HG03575 (cell line): ENCODE measurements around the gene DTX3.

ENCODE experiments used
- ATAC-seq: cut with Tn5 transposase; IDR thresholded peaks from one replicate; pipeline ENCODE4 v1.9.1; 2021; ENCODE audit not compliant: unreplicated experiment, insufficient number of reproducible peaks, low FRiP score; ENCODE audit errors: extremely low read depth

The DTX3 gene

GRCh38 chr12:57604992-57605810 is 577 bp downstream of the DTX3 start:
- no peak for ATAC-seq

GRCh38 chr12:57605811-57606311 is 1.2 kb downstream of the DTX3 start:
- ATAC-seq: no peak

GRCh38 chr12:57606399-57606798 is 1.8 kb downstream of the DTX3 start:
- ATAC-seq: no peak

GRCh38 chr12:57606821-57607220 is 2.2 kb downstream of the DTX3 start:
- no peak for ATAC-seq

- no peak for ATAC-seq
Measured at GRCh38 chr12:57607958-57608663, 3.5 kb downstream of the DTX3 start.

- ATAC-seq: no peak
Measured at GRCh38 chr12:57609101-57609780, 4.6 kb downstream of the DTX3 start.

GRCh38 chr12:57609781-57610553 is 5.3 kb downstream of the DTX3 start:
- ATAC-seq: no peak

- ATAC-seq: no peak
Measured at GRCh38 chr12:57610554-57611107, 6.0 kb downstream of the DTX3 start.

GRCh38 chr12:57611108-57611826 is 6.6 kb downstream of the DTX3 start, which contains the start of gene ARHGEF25:
TSS of gene ARHGEF25 (plus strand) at chr12:57611435. CDS start at chr12:57611895, 460 bp downstream.
- ATAC-seq: no peak

GRCh38 chr12:57611827-57612710 is 7.4 kb downstream of the DTX3 start:
- no peak for ATAC-seq

- no peak for ATAC-seq
Measured at GRCh38 chr12:57612711-57613426, 8.2 kb downstream of the DTX3 start.

- ATAC-seq: no peak
Measured at GRCh38 chr12:57613427-57614109, 8.9 kb downstream of the DTX3 start.

- ATAC-seq: no peak
Measured at GRCh38 chr12:57614178-57614947, 9.7 kb downstream of the DTX3 start.

- ATAC-seq: no peak
Measured at GRCh38 chr12:57614948-57615500, 10.4 kb downstream of the DTX3 start.

- no peak for ATAC-seq
Measured at GRCh38 chr12:57615637-57616036, 11.0 kb downstream of the DTX3 start.
